H1 (cell line): ENCODE results near the gene PGRMC1. TPM values are rescaled to one million over a fixed set of nuclear protein-coding genes. Genes with fewer than 3 reads are reported as not detected.

ENCODE experiments used
- BRCA1 ChIP-seq: IDR thresholded peaks from 2 replicates; pipeline ENCODE4 v1.6.1; 2012; ENCODE audit warnings: low read depth, low read length, improper control_type of control experiment
- EGR1 ChIP-seq: IDR thresholded peaks from 2 replicates; pipeline ENCODE4 v1.6.1; 2011; ENCODE audit warnings: low read depth, low read length, borderline replicate concordance
- EZH2 ChIP-seq: fragments of 200-600 bp; sonication (generic); IDR thresholded peaks from 2 replicates; pipeline ENCODE4 v1.7.1; 2012; ENCODE audit warnings: low read depth, mild to moderate bottlenecking, moderate library complexity, low read length, inconsistent platforms; ENCODE audit not compliant: severe bottlenecking
- NRF1 ChIP-seq: IDR thresholded peaks from 2 replicates; pipeline ENCODE4 v1.6.1; 2011; ENCODE audit warnings: mild to moderate bottlenecking, low read depth, low read length, improper control_type of control experiment
- RBBP5 ChIP-seq: IDR thresholded peaks from 2 replicates; pipeline ENCODE4 v1.7.1; 2012; ENCODE audit warnings: low read depth, mild to moderate bottlenecking, inconsistent platforms, low read length, moderate library complexity, borderline replicate concordance
- RFX5 ChIP-seq: IDR thresholded peaks from 2 replicates; pipeline ENCODE4 v1.6.1; 2011; ENCODE audit warnings: low read depth, low read length, improper control_type of control experiment, borderline replicate concordance
- TEAD4 ChIP-seq: IDR thresholded peaks from 2 replicates; pipeline ENCODE4 v1.6.1; 2012; ENCODE audit warnings: low read depth, low read length, inconsistent platforms, mixed read lengths
- YY1 ChIP-seq: IDR thresholded peaks from 2 replicates; pipeline ENCODE4 v1.6.1; 2011; ENCODE audit warnings: low read depth, mild to moderate bottlenecking, low read length
- polyA plus RNA-seq, 7 experiments: library from polyadenylated mRNA; depleted of rRNA in 3 of 7; stranded (reverse) in 5 of 7; unstranded in 2 of 7; fragments of >200 nt in 5 of 7; fragments of 200-250 nt in 2 of 7; gene quantifications; 1 replicate in 5 of 7; 2 replicates in 1 of 7; 4 replicates in 1 of 7; pipeline versions ENCODE4 v1.2.1 to v1.2.3, GENCODE V29; 2011 to 2013; ENCODE audit warnings: missing spikeins in 2 of 7, mixed read lengths in 2 of 7
- total RNA-seq: library from RNA; stranded (reverse); fragmentation: NEBNext Ultra II Directional; extraction: Animal tissue kit (Norgen Biotek cat#: 25700); gene quantifications from 2 replicates; pipeline ENCODE4 v1.2.1, GENCODE V29; 2021
- TF ChIP-seq, protein P1 (sequence below): fragments of 300-600 bp; sonication (generic); IDR thresholded peaks from 2 replicates; pipeline ENCODE4 v1.7.1; 2012; ENCODE audit warnings: low read length, moderate library complexity, mild to moderate bottlenecking, inconsistent platforms; ENCODE audit not compliant: insufficient replicate concordance

Gene PGRMC1
- total and polyA plus RNA-seq, 2 of the 8 experiments (the other 6 are each of a cell fraction or from before 2014, with no cell fraction given): 127 to 248 TPM

DNA sequence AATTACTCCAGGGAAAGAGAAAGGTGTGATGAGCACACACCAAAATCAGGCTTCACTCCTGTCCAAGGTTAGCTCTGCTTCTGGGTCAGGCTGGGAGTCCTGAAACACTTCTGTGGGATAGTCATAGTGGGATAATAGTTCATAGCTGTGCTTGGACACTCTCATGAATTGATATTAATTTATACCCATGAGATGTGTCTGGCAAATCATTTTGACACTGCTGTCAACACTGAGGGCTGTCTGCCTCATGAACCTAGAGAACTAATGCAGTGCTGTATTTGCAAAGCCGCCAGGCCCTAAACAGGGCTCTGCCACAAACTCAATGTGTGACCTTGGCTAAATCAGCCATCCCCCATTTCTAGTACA lies 24.5 kb upstream of the PGRMC1 start (continued):
- TF ChIP-seq, protein P1, sequence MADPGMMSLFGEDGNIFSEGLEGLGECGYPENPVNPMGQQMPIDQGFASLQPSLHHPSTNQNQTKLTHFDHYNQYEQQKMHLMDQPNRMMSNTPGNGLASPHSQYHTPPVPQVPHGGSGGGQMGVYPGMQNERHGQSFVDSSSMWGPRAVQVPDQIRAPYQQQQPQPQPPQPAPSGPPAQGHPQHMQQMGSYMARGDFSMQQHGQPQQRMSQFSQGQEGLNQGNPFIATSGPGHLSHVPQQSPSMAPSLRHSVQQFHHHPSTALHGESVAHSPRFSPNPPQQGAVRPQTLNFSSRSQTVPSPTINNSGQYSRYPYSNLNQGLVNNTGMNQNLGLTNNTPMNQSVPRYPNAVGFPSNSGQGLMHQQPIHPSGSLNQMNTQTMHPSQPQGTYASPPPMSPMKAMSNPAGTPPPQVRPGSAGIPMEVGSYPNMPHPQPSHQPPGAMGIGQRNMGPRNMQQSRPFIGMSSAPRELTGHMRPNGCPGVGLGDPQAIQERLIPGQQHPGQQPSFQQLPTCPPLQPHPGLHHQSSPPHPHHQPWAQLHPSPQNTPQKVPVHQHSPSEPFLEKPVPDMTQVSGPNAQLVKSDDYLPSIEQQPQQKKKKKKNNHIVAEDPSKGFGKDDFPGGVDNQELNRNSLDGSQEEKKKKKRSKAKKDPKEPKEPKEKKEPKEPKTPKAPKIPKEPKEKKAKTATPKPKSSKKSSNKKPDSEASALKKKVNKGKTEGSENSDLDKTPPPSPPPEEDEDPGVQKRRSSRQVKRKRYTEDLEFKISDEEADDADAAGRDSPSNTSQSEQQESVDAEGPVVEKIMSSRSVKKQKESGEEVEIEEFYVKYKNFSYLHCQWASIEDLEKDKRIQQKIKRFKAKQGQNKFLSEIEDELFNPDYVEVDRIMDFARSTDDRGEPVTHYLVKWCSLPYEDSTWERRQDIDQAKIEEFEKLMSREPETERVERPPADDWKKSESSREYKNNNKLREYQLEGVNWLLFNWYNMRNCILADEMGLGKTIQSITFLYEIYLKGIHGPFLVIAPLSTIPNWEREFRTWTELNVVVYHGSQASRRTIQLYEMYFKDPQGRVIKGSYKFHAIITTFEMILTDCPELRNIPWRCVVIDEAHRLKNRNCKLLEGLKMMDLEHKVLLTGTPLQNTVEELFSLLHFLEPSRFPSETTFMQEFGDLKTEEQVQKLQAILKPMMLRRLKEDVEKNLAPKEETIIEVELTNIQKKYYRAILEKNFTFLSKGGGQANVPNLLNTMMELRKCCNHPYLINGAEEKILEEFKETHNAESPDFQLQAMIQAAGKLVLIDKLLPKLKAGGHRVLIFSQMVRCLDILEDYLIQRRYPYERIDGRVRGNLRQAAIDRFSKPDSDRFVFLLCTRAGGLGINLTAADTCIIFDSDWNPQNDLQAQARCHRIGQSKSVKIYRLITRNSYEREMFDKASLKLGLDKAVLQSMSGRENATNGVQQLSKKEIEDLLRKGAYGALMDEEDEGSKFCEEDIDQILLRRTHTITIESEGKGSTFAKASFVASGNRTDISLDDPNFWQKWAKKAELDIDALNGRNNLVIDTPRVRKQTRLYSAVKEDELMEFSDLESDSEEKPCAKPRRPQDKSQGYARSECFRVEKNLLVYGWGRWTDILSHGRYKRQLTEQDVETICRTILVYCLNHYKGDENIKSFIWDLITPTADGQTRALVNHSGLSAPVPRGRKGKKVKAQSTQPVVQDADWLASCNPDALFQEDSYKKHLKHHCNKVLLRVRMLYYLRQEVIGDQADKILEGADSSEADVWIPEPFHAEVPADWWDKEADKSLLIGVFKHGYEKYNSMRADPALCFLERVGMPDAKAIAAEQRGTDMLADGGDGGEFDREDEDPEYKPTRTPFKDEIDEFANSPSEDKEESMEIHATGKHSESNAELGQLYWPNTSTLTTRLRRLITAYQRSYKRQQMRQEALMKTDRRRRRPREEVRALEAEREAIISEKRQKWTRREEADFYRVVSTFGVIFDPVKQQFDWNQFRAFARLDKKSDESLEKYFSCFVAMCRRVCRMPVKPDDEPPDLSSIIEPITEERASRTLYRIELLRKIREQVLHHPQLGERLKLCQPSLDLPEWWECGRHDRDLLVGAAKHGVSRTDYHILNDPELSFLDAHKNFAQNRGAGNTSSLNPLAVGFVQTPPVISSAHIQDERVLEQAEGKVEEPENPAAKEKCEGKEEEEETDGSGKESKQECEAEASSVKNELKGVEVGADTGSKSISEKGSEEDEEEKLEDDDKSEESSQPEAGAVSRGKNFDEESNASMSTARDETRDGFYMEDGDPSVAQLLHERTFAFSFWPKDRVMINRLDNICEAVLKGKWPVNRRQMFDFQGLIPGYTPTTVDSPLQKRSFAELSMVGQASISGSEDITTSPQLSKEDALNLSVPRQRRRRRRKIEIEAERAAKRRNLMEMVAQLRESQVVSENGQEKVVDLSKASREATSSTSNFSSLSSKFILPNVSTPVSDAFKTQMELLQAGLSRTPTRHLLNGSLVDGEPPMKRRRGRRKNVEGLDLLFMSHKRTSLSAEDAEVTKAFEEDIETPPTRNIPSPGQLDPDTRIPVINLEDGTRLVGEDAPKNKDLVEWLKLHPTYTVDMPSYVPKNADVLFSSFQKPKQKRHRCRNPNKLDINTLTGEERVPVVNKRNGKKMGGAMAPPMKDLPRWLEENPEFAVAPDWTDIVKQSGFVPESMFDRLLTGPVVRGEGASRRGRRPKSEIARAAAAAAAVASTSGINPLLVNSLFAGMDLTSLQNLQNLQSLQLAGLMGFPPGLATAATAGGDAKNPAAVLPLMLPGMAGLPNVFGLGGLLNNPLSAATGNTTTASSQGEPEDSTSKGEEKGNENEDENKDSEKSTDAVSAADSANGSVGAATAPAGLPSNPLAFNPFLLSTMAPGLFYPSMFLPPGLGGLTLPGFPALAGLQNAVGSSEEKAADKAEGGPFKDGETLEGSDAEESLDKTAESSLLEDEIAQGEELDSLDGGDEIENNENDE: no peak
- TF ChIP-seq NRF1: no peak
- no peak for TF ChIP-seq EGR1
- TF ChIP-seq RFX5: no peak
- no peak for TF ChIP-seq BRCA1
- TF ChIP-seq TEAD4: no peak
- TF ChIP-seq YY1: no peak
- TF ChIP-seq EZH2: no peak
- TF ChIP-seq RBBP5: no peak
